HEK293 (cell line): ENCODE measurements around the gene ZFYVE28.
A peak's percentile ranks its signal among the peaks of the same experiment; 100 is the strongest.

Source experiments
- CTCF ChIA-PET: fragments of 350-600 bp; formaldehyde crosslinking; extraction: SDS; loops from one replicate; lab custom pipeline; 2021; ENCODE audit warnings: antibody characterized with exemption; lab: Yijun Ruan, JAX
- POLR2A ChIA-PET: fragments of 300-600 bp; formaldehyde crosslinking; extraction: SDS; loops from one replicate; lab custom pipeline; 2020; ENCODE audit warnings: antibody characterized with exemption, inconsistent platforms; lab: Yijun Ruan, JAX
- H3K27ac ChIP-seq: fragments of 200-500 bp; sonication (Bioruptor generic); 2 replicates; pipeline ENCODE4 v1.5.1; 2014; ENCODE audit warnings: low read depth, low read length, control low read depth, inconsistent platforms; ENCODE audit errors: extremely low read depth
- H3K36me3 ChIP-seq, 2 experiments: fragments of 200-500 bp in 1 of 2; sonication (Bioruptor generic) in 1 of 2; 1 replicate in 1 of 2; 2 replicates in 1 of 2; pipeline ENCODE4 v1.5.1; 2014 to 2017; ENCODE audit warnings: inconsistent platforms in 2 of 2, low read length in 2 of 2; ENCODE audit not compliant: control insufficient read depth in 2 of 2, insufficient read depth in 1 of 2
- H3K4me1 ChIP-seq: fragments of 200-500 bp; sonication (Bioruptor generic); 2 replicates; pipeline ENCODE4 v1.5.1; 2014; ENCODE audit warnings: mild to moderate bottlenecking, low read length, inconsistent platforms; ENCODE audit not compliant: control insufficient read depth, insufficient read depth
- H3K4me3 ChIP-seq: 2 replicates; pipeline ENCODE4 v1.5.1; 2011; ENCODE audit warnings: low read depth, mild to moderate bottlenecking, control low read depth, low read length, moderate library complexity
- H3K9me3 ChIP-seq: fragments of 200-500 bp; sonication (Bioruptor generic); 2 replicates; pipeline ENCODE4 v1.5.1; 2014; ENCODE audit warnings: low read depth, low read length, inconsistent platforms; ENCODE audit not compliant: control insufficient read depth, insufficient read depth
- BCL11B ChIP-seq: fragments of 450-650 bp; formaldehyde crosslinking; IDR thresholded peaks from 2 replicates; pipeline ENCODE4 v1.5.1; 2016; ENCODE audit warnings: low read depth, missing biosample characterization, missing genetic modification characterization
- GLIS2 ChIP-seq: fragments of 450-650 bp; formaldehyde crosslinking; IDR thresholded peaks from 2 replicates; pipeline ENCODE4 v1.5.1; 2016; ENCODE audit warnings: missing biosample characterization, missing genetic modification characterization
- KLF1 ChIP-seq: fragments of 450-650 bp; formaldehyde crosslinking; IDR thresholded peaks from 2 replicates; pipeline ENCODE4 v1.5.1; 2016; ENCODE audit warnings: missing biosample characterization, missing genetic modification characterization
- KLF9 ChIP-seq: fragments of 450-650 bp; formaldehyde crosslinking; IDR thresholded peaks from 2 replicates; pipeline ENCODE4 v1.5.1; 2016; ENCODE audit warnings: missing biosample characterization, missing genetic modification characterization, low read depth
- TCF7L2 ChIP-seq: IDR thresholded peaks from 2 replicates; pipeline ENCODE4 v1.6.1; 2011; ENCODE audit warnings: low read depth, mild to moderate bottlenecking, inconsistent platforms, low read length, moderate library complexity, borderline replicate concordance
- WT1 ChIP-seq: fragments of 450-650 bp; formaldehyde crosslinking; IDR thresholded peaks from 2 replicates; pipeline ENCODE4 v1.5.1; 2016; ENCODE audit warnings: missing biosample characterization, missing genetic modification characterization
- ZBTB48 ChIP-seq: fragments of 450-650 bp; formaldehyde crosslinking; IDR thresholded peaks from 2 replicates; pipeline ENCODE4 v1.5.1; 2016; ENCODE audit warnings: missing biosample characterization, missing genetic modification characterization
- ZBTB7A ChIP-seq: fragments of 450-650 bp; formaldehyde crosslinking; IDR thresholded peaks from 2 replicates; pipeline ENCODE4 v1.5.1; 2016; ENCODE audit warnings: low read depth, missing biosample characterization, missing genetic modification characterization
- ZBTB8A ChIP-seq: fragments of 450-650 bp; formaldehyde crosslinking; IDR thresholded peaks from 2 replicates; pipeline ENCODE4 v1.5.1; 2016; ENCODE audit warnings: missing biosample characterization, missing genetic modification characterization
- ZEB2 ChIP-seq: fragments of 450-650 bp; formaldehyde crosslinking; IDR thresholded peaks from 2 replicates; pipeline ENCODE4 v1.5.1; 2016; ENCODE audit warnings: missing biosample characterization, missing genetic modification characterization
- ZNF24 ChIP-seq: fragments of 450-650 bp; formaldehyde crosslinking; IDR thresholded peaks from 2 replicates; pipeline ENCODE4 v1.5.1; 2016; ENCODE audit warnings: missing biosample characterization, missing genetic modification characterization
- ZNF26 ChIP-seq: fragments of 450-650 bp; formaldehyde crosslinking; IDR thresholded peaks from 2 replicates; pipeline ENCODE4 v1.5.1; 2016; ENCODE audit warnings: missing biosample characterization, missing genetic modification characterization
- ZNF335 ChIP-seq: fragments of 450-650 bp; formaldehyde crosslinking; conservative IDR thresholded peaks from 2 replicates; pipeline ENCODE4 v1.5.1; 2016; ENCODE audit warnings: missing biosample characterization, missing genetic modification characterization
- ZNF350 ChIP-seq: fragments of 450-650 bp; formaldehyde crosslinking; IDR thresholded peaks from 2 replicates; pipeline ENCODE4 v1.5.0; 2017; ENCODE audit warnings: missing biosample characterization, mild to moderate bottlenecking, missing genetic modification characterization
- ZNF398 ChIP-seq: fragments of 450-650 bp; formaldehyde crosslinking; IDR thresholded peaks from 2 replicates; pipeline ENCODE4 v1.5.1; 2017; ENCODE audit warnings: missing biosample characterization, missing genetic modification characterization
- ZNF501 ChIP-seq: fragments of 450-650 bp; formaldehyde crosslinking; IDR thresholded peaks from 2 replicates; pipeline ENCODE4 v1.5.1; 2016; ENCODE audit warnings: missing biosample characterization, missing genetic modification characterization
- ZNF529 ChIP-seq: fragments of 450-650 bp; formaldehyde crosslinking; IDR thresholded peaks from 2 replicates; pipeline ENCODE4 v1.5.1; 2017; ENCODE audit warnings: missing genetic modification characterization, missing biosample characterization; ENCODE audit not compliant: insufficient replicate concordance
- ZNF621 ChIP-seq: fragments of 450-650 bp; formaldehyde crosslinking; IDR thresholded peaks from 2 replicates; pipeline ENCODE4 v1.5.1; 2017; ENCODE audit warnings: missing biosample characterization, missing genetic modification characterization
- TF ChIP-seq, protein P1 (sequence below): fragments of 450-650 bp; formaldehyde crosslinking; optimal IDR thresholded peaks from 2 replicates; pipeline ENCODE3; 2016; ENCODE audit warnings: missing biosample characterization, mild to moderate bottlenecking, missing genetic modification characterization
- TF ChIP-seq, protein P2 (sequence below): fragments of 450-650 bp; formaldehyde crosslinking; IDR thresholded peaks from 2 replicates; pipeline ENCODE4 v1.5.1; 2016; ENCODE audit warnings: missing biosample characterization, missing genetic modification characterization
- TF ChIP-seq, protein P3 (sequence below): fragments of 450-650 bp; formaldehyde crosslinking; IDR thresholded peaks from 2 replicates; pipeline ENCODE4 v1.5.1; 2016; ENCODE audit warnings: missing biosample characterization, missing genetic modification characterization
- TF ChIP-seq, protein P4 (sequence below): fragments of 450-650 bp; formaldehyde crosslinking; IDR thresholded peaks from 2 replicates; pipeline ENCODE4 v1.5.1; 2016; ENCODE audit warnings: missing biosample characterization, missing genetic modification characterization

ZFYVE28 gene

DNA sequence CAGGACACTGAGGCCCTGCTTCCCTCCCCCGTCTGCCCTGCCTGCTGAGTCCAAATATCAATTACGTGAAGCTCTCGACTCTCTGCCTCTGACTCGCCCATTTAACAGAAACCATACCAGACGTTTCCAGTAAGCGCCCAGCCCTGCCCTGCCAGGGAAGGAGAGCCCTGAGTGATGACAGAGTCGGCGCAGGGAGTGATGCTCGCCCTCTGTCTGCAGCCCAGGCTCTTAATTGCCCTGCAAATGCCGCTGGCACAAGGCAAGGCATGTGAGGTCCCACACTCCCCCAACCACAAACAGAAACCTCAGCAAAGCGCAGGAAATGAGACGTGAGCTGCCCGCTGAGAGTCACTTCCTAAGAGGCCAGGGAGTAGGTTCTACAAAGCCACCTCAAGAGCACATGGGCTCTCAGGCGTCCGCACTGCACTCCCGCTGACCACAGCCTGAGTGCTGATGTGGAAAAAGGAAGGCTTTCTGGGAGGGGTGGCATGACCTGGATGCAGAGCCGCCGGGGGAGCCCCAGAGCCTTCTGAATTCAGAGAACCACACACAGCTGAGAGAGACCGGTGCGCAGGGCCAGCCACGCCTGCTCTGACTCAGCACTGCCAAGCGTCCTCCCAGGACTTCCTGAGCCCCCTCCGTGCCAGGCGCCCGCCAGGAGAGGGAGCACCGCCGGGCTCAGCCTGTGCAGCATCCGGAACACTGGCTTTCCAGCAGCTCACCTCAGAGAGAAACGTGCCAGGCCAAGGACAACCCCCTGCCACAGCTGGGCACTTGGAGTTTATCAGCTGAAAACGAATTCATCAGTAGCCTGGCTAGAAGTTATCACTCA, 5.3 kb downstream of the ZFYVE28 start (continued):
- TF ChIP-seq, protein P1, sequence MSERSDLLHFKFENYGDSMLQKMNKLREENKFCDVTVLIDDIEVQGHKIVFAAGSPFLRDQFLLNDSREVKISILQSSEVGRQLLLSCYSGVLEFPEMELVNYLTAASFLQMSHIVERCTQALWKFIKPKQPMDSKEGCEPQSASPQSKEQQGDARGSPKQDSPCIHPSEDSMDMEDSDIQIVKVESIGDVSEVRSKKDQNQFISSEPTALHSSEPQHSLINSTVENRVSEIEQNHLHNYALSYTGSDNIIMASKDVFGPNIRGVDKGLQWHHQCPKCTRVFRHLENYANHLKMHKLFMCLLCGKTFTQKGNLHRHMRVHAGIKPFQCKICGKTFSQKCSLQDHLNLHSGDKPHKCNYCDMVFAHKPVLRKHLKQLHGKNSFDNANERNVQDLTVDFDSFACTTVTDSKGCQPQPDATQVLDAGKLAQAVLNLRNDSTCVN (tag by site-specific recombination), result peak; percentile 17
- TF ChIP-seq, protein P2, sequence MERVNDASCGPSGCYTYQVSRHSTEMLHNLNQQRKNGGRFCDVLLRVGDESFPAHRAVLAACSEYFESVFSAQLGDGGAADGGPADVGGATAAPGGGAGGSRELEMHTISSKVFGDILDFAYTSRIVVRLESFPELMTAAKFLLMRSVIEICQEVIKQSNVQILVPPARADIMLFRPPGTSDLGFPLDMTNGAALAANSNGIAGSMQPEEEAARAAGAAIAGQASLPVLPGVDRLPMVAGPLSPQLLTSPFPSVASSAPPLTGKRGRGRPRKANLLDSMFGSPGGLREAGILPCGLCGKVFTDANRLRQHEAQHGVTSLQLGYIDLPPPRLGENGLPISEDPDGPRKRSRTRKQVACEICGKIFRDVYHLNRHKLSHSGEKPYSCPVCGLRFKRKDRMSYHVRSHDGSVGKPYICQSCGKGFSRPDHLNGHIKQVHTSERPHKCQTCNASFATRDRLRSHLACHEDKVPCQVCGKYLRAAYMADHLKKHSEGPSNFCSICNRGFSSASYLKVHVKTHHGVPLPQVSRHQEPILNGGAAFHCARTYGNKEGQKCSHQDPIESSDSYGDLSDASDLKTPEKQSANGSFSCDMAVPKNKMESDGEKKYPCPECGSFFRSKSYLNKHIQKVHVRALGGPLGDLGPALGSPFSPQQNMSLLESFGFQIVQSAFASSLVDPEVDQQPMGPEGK (tag by site-specific recombination), result peak; percentile 72
- TF ChIP-seq, protein P3, sequence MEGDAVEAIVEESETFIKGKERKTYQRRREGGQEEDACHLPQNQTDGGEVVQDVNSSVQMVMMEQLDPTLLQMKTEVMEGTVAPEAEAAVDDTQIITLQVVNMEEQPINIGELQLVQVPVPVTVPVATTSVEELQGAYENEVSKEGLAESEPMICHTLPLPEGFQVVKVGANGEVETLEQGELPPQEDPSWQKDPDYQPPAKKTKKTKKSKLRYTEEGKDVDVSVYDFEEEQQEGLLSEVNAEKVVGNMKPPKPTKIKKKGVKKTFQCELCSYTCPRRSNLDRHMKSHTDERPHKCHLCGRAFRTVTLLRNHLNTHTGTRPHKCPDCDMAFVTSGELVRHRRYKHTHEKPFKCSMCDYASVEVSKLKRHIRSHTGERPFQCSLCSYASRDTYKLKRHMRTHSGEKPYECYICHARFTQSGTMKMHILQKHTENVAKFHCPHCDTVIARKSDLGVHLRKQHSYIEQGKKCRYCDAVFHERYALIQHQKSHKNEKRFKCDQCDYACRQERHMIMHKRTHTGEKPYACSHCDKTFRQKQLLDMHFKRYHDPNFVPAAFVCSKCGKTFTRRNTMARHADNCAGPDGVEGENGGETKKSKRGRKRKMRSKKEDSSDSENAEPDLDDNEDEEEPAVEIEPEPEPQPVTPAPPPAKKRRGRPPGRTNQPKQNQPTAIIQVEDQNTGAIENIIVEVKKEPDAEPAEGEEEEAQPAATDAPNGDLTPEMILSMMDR (tag by site-specific recombination), result peak; percentile 77
- TF ChIP-seq ZNF398 (tag by site-specific recombination) (0 out of 2 replicates have a peak, but pooled peaks have one; percentile 10), ZNF501 (tag by site-specific recombination) (0 out of 2 replicates have a peak, but pooled peaks have one; percentile 34), ZBTB7A (tag by site-specific recombination) (0 out of 2 replicates have a peak, but pooled peaks have one; percentile 43), WT1 (tag by site-specific recombination) (no peak), ZNF335 (peak; percentile 47), TCF7L2 (no peak), ZEB2 (tag by site-specific recombination) (peak; percentile 40; the same call in 1 of the 2 replicates), KLF1 (tag by site-specific recombination) (peak; percentile 46; the same call in 1 of the 2 replicates), ZBTB8A (tag by site-specific recombination) (peak; percentile 87), GLIS2 (tag by site-specific recombination) (peak; percentile 28; the same call in 1 of the 2 replicates)
- TF ChIP-seq, protein P4, sequence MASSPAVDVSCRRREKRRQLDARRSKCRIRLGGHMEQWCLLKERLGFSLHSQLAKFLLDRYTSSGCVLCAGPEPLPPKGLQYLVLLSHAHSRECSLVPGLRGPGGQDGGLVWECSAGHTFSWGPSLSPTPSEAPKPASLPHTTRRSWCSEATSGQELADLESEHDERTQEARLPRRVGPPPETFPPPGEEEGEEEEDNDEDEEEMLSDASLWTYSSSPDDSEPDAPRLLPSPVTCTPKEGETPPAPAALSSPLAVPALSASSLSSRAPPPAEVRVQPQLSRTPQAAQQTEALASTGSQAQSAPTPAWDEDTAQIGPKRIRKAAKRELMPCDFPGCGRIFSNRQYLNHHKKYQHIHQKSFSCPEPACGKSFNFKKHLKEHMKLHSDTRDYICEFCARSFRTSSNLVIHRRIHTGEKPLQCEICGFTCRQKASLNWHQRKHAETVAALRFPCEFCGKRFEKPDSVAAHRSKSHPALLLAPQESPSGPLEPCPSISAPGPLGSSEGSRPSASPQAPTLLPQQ (tag by site-specific recombination), result peak; percentile 50; the same call in 1 of the 2 replicates

DNA sequence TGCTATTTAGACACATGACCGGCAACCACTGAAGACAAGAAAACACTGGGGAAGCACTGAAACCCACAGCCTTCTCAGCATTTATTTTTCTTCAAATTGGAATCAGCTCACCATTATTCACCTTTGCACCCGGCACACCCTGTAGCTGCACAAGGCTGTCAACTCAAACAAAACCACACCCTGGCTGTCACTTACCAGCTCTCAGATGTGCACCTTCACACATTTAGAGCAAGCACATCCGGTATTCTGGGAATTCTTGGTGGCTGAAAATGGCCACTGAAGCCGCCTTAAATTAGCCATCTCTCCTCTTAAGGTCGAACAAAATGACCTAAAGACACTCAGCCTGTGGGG, 5.9 kb downstream of the ZFYVE28 start:
- Histone ChIP-seq H3K27ac (no peak overlapping the region), H3K9me3 (no peaks in the 10 kb centered on the region), H3K36me3 (no peaks in the 10 kb centered on the region), H3K4me3 (peak overlapping the region; percentile 17), H3K4me1 (0 out of 2 replicates have a peak, but pooled peaks cover 2% of the 10 kb centered on the region)
- ChIA-PET POLR2A (interaction anchor here (1.0 kb wide), 1 partner anchor 56 kb away, joined by 3 read pairs; the partner anchor contains the start of gene RNF4), CTCF (interaction anchor here (0.7 to 1.5 kb wide), 6 partner anchors 9 to 193 kb away, joined by 3 to 6 read pairs (median 4); no protein-coding TSS in a partner anchor)
- TF ChIP-seq ZNF529 (tag by site-specific recombination) (no peak), ZBTB48 (tag by site-specific recombination) (no peak), KLF9 (no peak), TCF7L2 (no peak), ZNF24 (tag by site-specific recombination) (no peak), BCL11B (tag by site-specific recombination) (no peak), ZNF350 (tag by site-specific recombination) (no peak), ZNF621 (tag by site-specific recombination) (no peak), ZNF26 (no peak)
